Upper lobe of left lung (tissue), 6 donors: ENCODE results near the gene RIMS1. TPM values are rescaled to one million over a fixed set of nuclear protein-coding genes. Genes with fewer than 3 reads are reported as not detected.

Experiments used
- ATAC-seq, 2 donors: fragments of 200-7000 bp; cut with Tn5 transposase; one replicate each; pipeline ENCODE4 v1.9.1; 2022; ENCODE audit warnings: mild to moderate bottlenecking in 2 of 2, moderate library complexity in 2 of 2; ENCODE audit not compliant: low FRiP score in 2 of 2
- DNase-seq, 2 donors: peaks; one replicate each; pipeline ENCODE4 v3.0.0-alpha.2; 2019 to 2020
- H3K27ac ChIP-seq, 4 donors: fragments of 200-600 bp; sonication (generic); one replicate each; pipeline ENCODE4 v1.5.1; 2016 to 2019
- H3K27me3 ChIP-seq, 4 donors: fragments of 200-600 bp; sonication (generic); one replicate each; pipeline ENCODE4 v1.5.1; 2017 to 2019
- H3K36me3 ChIP-seq, 4 donors: fragments of 200-600 bp; sonication (generic); one replicate each; pipeline ENCODE4 v1.5.1; 2016 to 2019
- H3K4me1 ChIP-seq, 4 donors: fragments of 200-600 bp; sonication (generic); one replicate each; pipeline ENCODE4 v1.5.1; 2018 to 2019
- H3K4me3 ChIP-seq, 4 donors: fragments of 200-600 bp; sonication (generic); one replicate each; pipeline ENCODE4 v1.5.1; 2017 to 2019; ENCODE audit warnings: mild to moderate bottlenecking in 2 of 4, moderate library complexity in 1 of 4
- H3K9me3 ChIP-seq, 4 donors: fragments of 200-600 bp; sonication (generic); one replicate each; pipeline ENCODE4 v1.5.1; 2018 to 2019
- CTCF ChIP-seq, 6 experiments: fragments of 450-650 bp in 4 of 6; fragments of 200-600 bp in 2 of 6; sonication (generic) in 2 of 6; IDR thresholded peaks; one replicate each; pipeline ENCODE4 v1.5.1; 2016 to 2019; ENCODE audit warnings: antibody characterized with exemption in 6 of 6
- EP300 ChIP-seq, 4 donors: sonication (generic); formaldehyde crosslinking; IDR thresholded peaks; one replicate each; pipeline ENCODE4 v1.5.1; 2017; ENCODE audit warnings: antibody characterized with exemption in 4 of 4, control low read depth in 2 of 4
- POLR2A ChIP-seq, 4 donors: fragments of 450-650 bp; IDR thresholded peaks; one replicate each; pipeline ENCODE4 v1.5.1; 2016 to 2017; ENCODE audit warnings: antibody characterized with exemption in 4 of 4, mild to moderate bottlenecking in 2 of 4
- POLR2AphosphoS5 ChIP-seq, 2 donors: sonication (generic); formaldehyde crosslinking; IDR thresholded peaks; one replicate each; pipeline ENCODE4 v1.5.1; 2017; ENCODE audit warnings: antibody characterized with exemption in 2 of 2
- WGBS, 2 donors: methylation state at CpG; one replicate each; pipeline ENCODE4 v1.1.5; 2017 to 2018; 5-methylcytosine and 5-hydroxymethylcytosine counted together
- total RNA-seq, 6 donors: library from RNA; depleted of rRNA in 4 of 6; stranded (reverse); fragments of >200 nt in 4 of 6; gene quantifications; one replicate each; pipeline versions ENCODE4 v1.1.0 to v1.2.1, GENCODE V29; 2016 to 2021
- donor health status: DM: no; HTN: no; CAD: no; lungs with moderate emphysema.
- donor health status: DM: no; HTN: yes; CAD: no; lungs with severe emphysema.

RIMS1 gene
- total RNA-seq, 6 donors from 2014 or later, result 1.0 to 4.1 (median 2.7) TPM

- DNase-seq (no peak), ATAC-seq (no peak)
- Histone ChIP-seq H3K9me3 (no peaks in the 10 kb centered on the region), H3K27me3 (no peaks in the 10 kb centered on the region), H3K27ac (no peak overlapping the region), H3K4me1 (no peaks in the 10 kb centered on the region), H3K36me3 (no peaks in the 10 kb centered on the region), H3K4me3 (no peak overlapping the region)
- WGBS, 2 donors, result 45 to 50% methylated on average over 4 of the region's 4 CpGs
- TF ChIP-seq CTCF (IDR thresholded peaks at IDR 0.05) (no peak), EP300 (IDR thresholded peaks at IDR 0.05) (no peak), POLR2A (IDR thresholded peaks at IDR 0.05) (no peak), POLR2AphosphoS5 (IDR thresholded peaks at IDR 0.05) (no peak)
These were observed 538.8 kb downstream of the RIMS1 start for GRCh38 chr6:72425003-72425681.

GRCh38 chr6:72440611-72441010, 554.3 kb downstream of the RIMS1 start:
- Histone ChIP-seq H3K27ac (no peak overlapping the region), H3K4me3 (no peak overlapping the region), H3K9me3 (no peaks in the 10 kb centered on the region), H3K27me3 (no peaks in the 10 kb centered on the region), H3K4me1 (no peaks in the 10 kb centered on the region), H3K36me3 (no peaks in the 10 kb centered on the region)
- DNase-seq (no peak), ATAC-seq (no peak)
- WGBS, 2 donors, result 78 to 93% methylated on average over 1 of the region's 1 CpG
- TF ChIP-seq EP300 (IDR thresholded peaks at IDR 0.05), result no peak
- no peak for TF ChIP-seq CTCF (IDR thresholded peaks at IDR 0.05)
- TF ChIP-seq POLR2AphosphoS5 (IDR thresholded peaks at IDR 0.05), result no peak
- no peak for TF ChIP-seq POLR2A (IDR thresholded peaks at IDR 0.05)

- 63 to 75% methylated on average over 1 of the region's 1 CpG for WGBS, 2 donors
These were observed 560.1 kb downstream of the RIMS1 start for GRCh38 chr6:72446430-72446829.

More at GRCh38 chr6:72446430-72446829, 560.1 kb downstream of the RIMS1 start:
- H3K27ac ChIP-seq, result no peak overlapping the region
- no peak for DNase-seq
- no peak overlapping the region for H3K4me3 ChIP-seq
- TF ChIP-seq POLR2A (IDR thresholded peaks at IDR 0.05), result no peak
- TF ChIP-seq POLR2AphosphoS5 (IDR thresholded peaks at IDR 0.05), result no peak
- no peak for TF ChIP-seq EP300 (IDR thresholded peaks at IDR 0.05)
- TF ChIP-seq CTCF (IDR thresholded peaks at IDR 0.05), result no peak
- H3K36me3 ChIP-seq, result no peaks in the 10 kb centered on the region
- no peak for ATAC-seq
- H3K9me3 ChIP-seq, result no peaks in the 10 kb centered on the region
- H3K27me3 ChIP-seq, result no peaks in the 10 kb centered on the region
- no peaks in the 10 kb centered on the region for H3K4me1 ChIP-seq
